Measurements from ENCODE around the gene TSHZ3. TPM values are rescaled to one million over a fixed set of nuclear protein-coding genes. Genes with fewer than 3 reads are reported as not detected.

TSHZ3 gene
- total and polyA plus RNA-seq, 11 donors = 0.88 to 11.5 (median 2.4) TPM

- no peak for TF ChIP-seq POLR2A (IDR thresholded peaks at IDR 0.05)
- no peak for TF ChIP-seq CTCF (IDR thresholded peaks at IDR 0.05)
- no peak for DNase-seq
- WGBS, 4 donors = 81 to 87% (median 83%) methylated on average over 4 of the region's 4 CpGs
Measured at GRCh38 chr19:31282346-31282745, 66.9 kb downstream of the TSHZ3 start.

GRCh38 chr19:31280287-31281006, 68.8 kb downstream of the TSHZ3 start:
- no peak for TF ChIP-seq CTCF (IDR thresholded peaks at IDR 0.05)
- TF ChIP-seq POLR2A (IDR thresholded peaks at IDR 0.05) = no peak
- intact Hi-C loops (cut with DNase I) = no loop called here
- Histone ChIP-seq H3K27me3 (no peaks in the 10 kb centered on the region), H3K27ac (no peak overlapping the region), H3K4me3 (no peak overlapping the region), H3K4me1 (peaks cover 0 to 2% (median 0%) of the 10 kb centered on the region in 12 donors), H3K36me3 (peaks cover 0 to 34% (median 12%) of the 10 kb centered on the region in 9 donors), H3K9me3 (no peaks in the 10 kb centered on the region)
- ATAC-seq (no peak), DNase-seq (no peak)
- WGBS, 4 donors = 82 to 88% (median 84%) methylated on average over 11 of the region's 11 CpGs

More at GRCh38 chr19:31282346-31282745, 66.9 kb downstream of the TSHZ3 start:
- H3K4me1 ChIP-seq = peaks cover 0 to 18% (median 0%) of the 10 kb centered on the region in 12 donors
- H3K27ac ChIP-seq = no peak overlapping the region
- no peaks in the 10 kb centered on the region for H3K9me3 ChIP-seq
- H3K27me3 ChIP-seq = no peaks in the 10 kb centered on the region
- ATAC-seq = no peak
- H3K36me3 ChIP-seq = peaks cover 0 to 20% (median 8%) of the 10 kb centered on the region in 9 donors
- H3K4me3 ChIP-seq = no peak overlapping the region
- intact Hi-C loops (cut with DNase I) = no loop called here

- DNase-seq (no peak), ATAC-seq (no peak)
- no peak for TF ChIP-seq POLR2A (IDR thresholded peaks at IDR 0.05)
- no peak for TF ChIP-seq CTCF (IDR thresholded peaks at IDR 0.05)
- Histone ChIP-seq H3K36me3 (peaks cover 0 to 34% (median 12%) of the 10 kb centered on the region in 9 donors), H3K27me3 (no peaks in the 10 kb centered on the region), H3K27ac (no peak overlapping the region), H3K9me3 (no peaks in the 10 kb centered on the region), H3K4me1 (no peaks in the 10 kb centered on the region), H3K4me3 (no peak overlapping the region)
- WGBS, 4 donors = 95% methylated on average over 16 of the region's 16 CpGs
- intact Hi-C loops (cut with DNase I) = no loop called here
Measured at GRCh38 chr19:31279436-31279765, 69.8 kb downstream of the TSHZ3 start.

GRCh38 chr19:31278555-31279435, 70.4 kb downstream of the TSHZ3 start:
- Histone ChIP-seq H3K27ac (no peak overlapping the region), H3K36me3 (peaks cover 0 to 34% (median 12%) of the 10 kb centered on the region in 9 donors), H3K4me1 (no peaks in the 10 kb centered on the region), H3K27me3 (no peaks in the 10 kb centered on the region), H3K4me3 (no peak overlapping the region), H3K9me3 (no peaks in the 10 kb centered on the region)
- 92 to 95% (median 93%) methylated on average over 34 to 37 of the region's 37 CpGs for WGBS, 4 donors
- ATAC-seq (no peak), DNase-seq (no peak)
- TF ChIP-seq POLR2A (IDR thresholded peaks at IDR 0.05) = no peak
- TF ChIP-seq CTCF (IDR thresholded peaks at IDR 0.05) = no peak
- intact Hi-C loops (cut with DNase I) = no loop called here

All from heart left ventricle (tissue), 16 donors.